Stimulated activated naive CD4-positive, alpha-beta T cell treated with Interleukin-2 at 50 U/mL for 16 hours (primary cell): ENCODE data around the gene MBD4.
A peak's percentile ranks its signal among the peaks of the same experiment; 100 is the strongest.

ENCODE experiments used
- DNase-seq: peaks from one replicate; lab custom pipeline; 2025; lab: John Stamatoyannopoulos, UW

Gene MBD4

GRCh38 chr3:129463094-129463493 lies 23.3 kb upstream of the MBD4 start:
- no peak for DNase-seq

- no peak for DNase-seq
Measured at GRCh38 chr3:129462361-129462968, 22.7 kb upstream of the MBD4 start.

GRCh38 chr3:129461461-129462146 lies 21.9 kb upstream of the MBD4 start:
- no peak for DNase-seq

- DNase-seq = no peak
Measured at GRCh38 chr3:129461022-129461421, 21.3 kb upstream of the MBD4 start.

GRCh38 chr3:129460572-129460971 lies 20.8 kb upstream of the MBD4 start:
- DNase-seq = no peak

GRCh38 chr3:129460155-129460554 lies 20.4 kb upstream of the MBD4 start:
- no peak for DNase-seq

GRCh38 chr3:129453732-129454131 lies 14.0 kb upstream of the MBD4 start:
- no peak for DNase-seq

- DNase-seq = no peak
Measured at GRCh38 chr3:129449279-129450115, 9.7 kb upstream of the MBD4 start.

- no peak for DNase-seq
Measured at GRCh38 chr3:129448186-129448895, 8.6 kb upstream of the MBD4 start.

- DNase-seq = no peak
Measured at GRCh38 chr3:129446926-129447325, 7.2 kb upstream of the MBD4 start.

GRCh38 chr3:129445471-129445870 lies 5.7 kb upstream of the MBD4 start:
- DNase-seq = no peak

GRCh38 chr3:129442947-129443346 lies 3.2 kb upstream of the MBD4 start:
- DNase-seq = no peak

- no peak for DNase-seq
Measured at GRCh38 chr3:129442486-129442885, 2.7 kb upstream of the MBD4 start.

GRCh38 chr3:129441782-129442181 lies 2.0 kb upstream of the MBD4 start:
- DNase-seq = no peak

GRCh38 chr3:129441215-129441614 lies 1.5 kb upstream of the MBD4 start:
- no peak for DNase-seq

GRCh38 chr3:129440618-129441190 lies 956 bp upstream of the MBD4 start:
- DNase-seq = no peak

- peak; percentile 30 for DNase-seq
Measured at GRCh38 chr3:129439226-129439816, 427 bp downstream of the MBD4 start.

GRCh38 chr3:129435367-129435766 lies 4.4 kb downstream of the MBD4 start:
- DNase-seq = no peak

GRCh38 chr3:129434140-129434539 lies 5.6 kb downstream of the MBD4 start:
- DNase-seq = no peak

- no peak for DNase-seq
Measured at GRCh38 chr3:129433565-129433964, 6.2 kb downstream of the MBD4 start.

GRCh38 chr3:129432671-129433070 lies 7.1 kb downstream of the MBD4 start:
- no peak for DNase-seq

GRCh38 chr3:129432036-129432435 lies 7.7 kb downstream of the MBD4 start:
- no peak for DNase-seq
